Brain pericyte (primary cell): Measurements from ENCODE around the gene LINC01488.

Experiments used
- DNase-seq: peaks from one replicate; pipeline ENCODE4 v3.0.0-alpha.2; 2012; ENCODE audit warnings: low read depth, low spot score

The LINC01488 gene

GRCh38 chr11:69529001-69529400 lies 47.5 kb downstream of the LINC01488 start:
- DNase-seq = no peak

GRCh38 chr11:69530278-69531070 lies 49.0 kb downstream of the LINC01488 start:
- no peak for DNase-seq

GRCh38 chr11:69531071-69531716 lies 49.7 kb downstream of the LINC01488 start:
- DNase-seq = no peak

- no peak for DNase-seq
Observed at GRCh38 chr11:69531717-69532088, 50.2 kb downstream of the LINC01488 start.

GRCh38 chr11:69533296-69534165 lies 52.1 kb downstream of the LINC01488 start:
- DNase-seq = no peak

GRCh38 chr11:69534166-69534530 lies 52.7 kb downstream of the LINC01488 start:
- DNase-seq = no peak

- no peak for DNase-seq
Observed at GRCh38 chr11:69535908-69536307, 54.4 kb downstream of the LINC01488 start.

- no peak for DNase-seq
Observed at GRCh38 chr11:69536406-69536805, 54.9 kb downstream of the LINC01488 start.

- DNase-seq = no peak
Observed at GRCh38 chr11:69537126-69537525, 55.7 kb downstream of the LINC01488 start.

- no peak for DNase-seq
Observed at GRCh38 chr11:69537855-69538640, 56.6 kb downstream of the LINC01488 start.

GRCh38 chr11:69538854-69539253 lies 57.4 kb downstream of the LINC01488 start:
- no peak for DNase-seq

GRCh38 chr11:69539416-69540117 lies 58.1 kb downstream of the LINC01488 start:
- DNase-seq = no peak

GRCh38 chr11:69540118-69541000 lies 58.9 kb downstream of the LINC01488 start:
- no peak for DNase-seq

- DNase-seq = no peak
Observed at GRCh38 chr11:69541001-69541285, 59.5 kb downstream of the LINC01488 start.

- DNase-seq = no peak
Observed at GRCh38 chr11:69541501-69542313, 60.2 kb downstream of the LINC01488 start.

- DNase-seq = no peak
Observed at GRCh38 chr11:69542314-69543168, 61.1 kb downstream of the LINC01488 start.
